ENCODE measurements around the gene MZT1.
A peak's percentile ranks its signal among the peaks of the same experiment; 100 is the strongest.

Gene MZT1

GRCh38 chr13:72727417-72728289 is at the start of gene MZT1, which contains the start of gene BORA:
Gene MZT1, minus strand, starts transcription at chr13:72727629. Its CDS starts 27 bp downstream, at chr13:72727602.
Gene BORA, plus strand, starts transcription at chr13:72727923. Its CDS starts 1,018 bp downstream, at chr13:72728941.
- Histone ChIP-seq H3K27me3 (ENCODE audit: insufficient read depth, low read length, poor library complexity, severe bottlenecking) (no peaks in the 10 kb centered on the region), H3K79me2 (ENCODE audit: insufficient read depth, low read length) (peaks cover 92% of the 10 kb centered on the region), H3K9me2 (replicated peaks; ENCODE audit: low read depth, low read length) (no peaks in the 10 kb centered on the region), H3K36me3 (ENCODE audit: insufficient read depth, low read length) (peaks cover 6% of the 10 kb centered on the region; the same call in 1 of the 2 replicates), H3K9me3 (ENCODE audit: insufficient read depth, low read depth, low read length) (no peaks in the 10 kb centered on the region), H3K9ac (ENCODE audit: low read depth, low read length, poor library complexity, severe bottlenecking) (peak within 1 kb of the TSS; percentile 96), H3K4me1 (ENCODE audit: insufficient read depth, low read length, poor library complexity, severe bottlenecking) (peaks cover 63% of the 10 kb centered on the region), H2AFZ (ENCODE audit: low read length) (peak within 1 kb of the TSS; percentile 84), H3F3A (ENCODE audit: low read depth) (no peaks in the 10 kb centered on the region), H3K4me2 (ENCODE audit: low read depth, low read length, poor library complexity, severe bottlenecking) (peak within 1 kb of the TSS; percentile 97), H3K4me3 (ENCODE audit: low read length, poor library complexity, severe bottlenecking) (peak within 1 kb of the TSS; percentile 91), H4K20me1 (ENCODE audit: insufficient read depth, low read length, poor library complexity, severe bottlenecking) (peaks cover 56% of the 10 kb centered on the region)
- TF ChIP-seq CTCF (conservative IDR thresholded peaks at IDR 0.05; ENCODE audit: low read length) (no peak), EZH2phosphoT487 (IDR thresholded peaks at IDR 0.05; ENCODE audit: borderline replicate concordance) (no peak)

GRCh38 chr13:72774019-72774418 is 46.6 kb upstream of the MZT1 start:
- peaks cover 49% of the 10 kb centered on the region for H4K20me1 ChIP-seq (ENCODE audit: insufficient read depth, low read length, poor library complexity, severe bottlenecking)

GRCh38 chr13:72763411-72763810 is 36.0 kb upstream of the MZT1 start:
- Histone ChIP-seq H3K4me1 (ENCODE audit: insufficient read depth, low read length, poor library complexity, severe bottlenecking) (no peaks in the 10 kb centered on the region), H3K9me2 (replicated peaks; ENCODE audit: low read depth, low read length) (no peaks in the 10 kb centered on the region), H3K4me2 (ENCODE audit: low read depth, low read length, poor library complexity, severe bottlenecking) (no peak overlapping the region), H3K9me3 (ENCODE audit: insufficient read depth, low read depth, low read length) (no peaks in the 10 kb centered on the region), H3K36me3 (ENCODE audit: insufficient read depth, low read length) (peaks cover 98% of the 10 kb centered on the region), H3K79me2 (ENCODE audit: insufficient read depth, low read length) (no peaks in the 10 kb centered on the region), H2AFZ (ENCODE audit: low read length) (no peak overlapping the region), H3K4me3 (ENCODE audit: low read length, poor library complexity, severe bottlenecking) (no peak overlapping the region), H4K20me1 (ENCODE audit: insufficient read depth, low read length, poor library complexity, severe bottlenecking) (no peaks in the 10 kb centered on the region), H3K27me3 (ENCODE audit: insufficient read depth, low read length, poor library complexity, severe bottlenecking) (no peaks in the 10 kb centered on the region), H3F3A (ENCODE audit: low read depth) (no peaks in the 10 kb centered on the region), H3K9ac (ENCODE audit: low read depth, low read length, poor library complexity, severe bottlenecking) (no peak overlapping the region)
- TF ChIP-seq EZH2phosphoT487 (IDR thresholded peaks at IDR 0.05; ENCODE audit: borderline replicate concordance) (no peak), CTCF (conservative IDR thresholded peaks at IDR 0.05; ENCODE audit: low read length) (no peak)

More at GRCh38 chr13:72774019-72774418, 46.6 kb upstream of the MZT1 start:
- Histone ChIP-seq H2AFZ (ENCODE audit: low read length) (no peak overlapping the region), H3F3A (ENCODE audit: low read depth) (no peaks in the 10 kb centered on the region), H3K4me3 (ENCODE audit: low read length, poor library complexity, severe bottlenecking) (no peak overlapping the region), H3K27me3 (ENCODE audit: insufficient read depth, low read length, poor library complexity, severe bottlenecking) (no peaks in the 10 kb centered on the region), H3K4me2 (ENCODE audit: low read depth, low read length, poor library complexity, severe bottlenecking) (no peak overlapping the region), H3K9me3 (ENCODE audit: insufficient read depth, low read depth, low read length) (no peaks in the 10 kb centered on the region), H3K4me1 (ENCODE audit: insufficient read depth, low read length, poor library complexity, severe bottlenecking) (peaks cover 15% of the 10 kb centered on the region), H3K9me2 (replicated peaks; ENCODE audit: low read depth, low read length) (no peaks in the 10 kb centered on the region), H3K36me3 (ENCODE audit: insufficient read depth, low read length) (peaks cover 85% of the 10 kb centered on the region), H3K79me2 (ENCODE audit: insufficient read depth, low read length) (peaks cover 30% of the 10 kb centered on the region), H3K9ac (ENCODE audit: low read depth, low read length, poor library complexity, severe bottlenecking) (no peak overlapping the region)
- no peak for TF ChIP-seq CTCF (conservative IDR thresholded peaks at IDR 0.05; ENCODE audit: low read length)
- TF ChIP-seq EZH2phosphoT487 (IDR thresholded peaks at IDR 0.05; ENCODE audit: borderline replicate concordance): no peak

All from Loucy (cell line).